ENCODE results near the gene RHOT2.
A peak's percentile ranks its signal among the peaks of the same experiment; 100 is the strongest.

Gene RHOT2

DNA sequence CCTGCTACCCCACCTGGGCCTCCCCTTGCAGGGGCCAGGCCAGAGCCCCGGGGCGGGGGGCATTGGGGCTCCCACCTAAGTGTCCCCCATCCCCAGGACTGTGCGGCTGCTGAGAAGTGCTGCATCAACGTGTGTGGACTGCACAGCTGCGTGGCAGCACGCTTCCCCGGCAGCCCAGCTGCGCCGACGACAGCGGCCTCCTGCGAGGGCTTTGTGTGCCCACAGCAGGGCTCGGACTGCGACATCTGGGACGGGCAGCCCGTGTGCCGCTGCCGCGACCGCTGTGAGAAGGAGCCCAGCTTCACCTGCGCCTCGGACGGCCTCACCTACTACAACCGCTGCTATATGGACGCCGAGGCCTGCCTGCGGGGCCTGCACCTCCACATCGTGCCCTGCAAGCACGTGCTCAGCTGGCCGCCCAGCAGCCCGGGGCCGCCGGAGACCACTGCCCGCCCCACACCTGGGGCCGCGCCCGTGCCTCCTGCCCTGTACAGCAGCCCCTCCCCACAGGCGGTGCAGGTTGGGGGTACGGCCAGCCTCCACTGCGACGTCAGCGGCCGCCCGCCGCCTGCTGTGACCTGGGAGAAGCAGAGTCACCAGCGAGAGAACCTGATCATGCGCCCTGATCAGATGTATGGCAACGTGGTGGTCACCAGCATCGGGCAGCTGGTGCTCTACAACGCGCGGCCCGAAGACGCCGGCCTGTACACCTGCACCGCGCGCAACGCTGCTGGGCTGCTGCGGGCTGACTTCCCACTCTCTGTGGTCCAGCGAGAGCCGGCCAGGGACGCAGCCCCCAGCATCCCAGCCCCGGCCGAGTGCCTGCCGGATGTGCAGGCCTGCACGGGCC lies 35.2 kb upstream of the RHOT2 start:
- no peak for DNase-seq

GRCh38 chr16:633336-634050 lies 34.4 kb upstream of the RHOT2 start:
- no peak for DNase-seq

DNA sequence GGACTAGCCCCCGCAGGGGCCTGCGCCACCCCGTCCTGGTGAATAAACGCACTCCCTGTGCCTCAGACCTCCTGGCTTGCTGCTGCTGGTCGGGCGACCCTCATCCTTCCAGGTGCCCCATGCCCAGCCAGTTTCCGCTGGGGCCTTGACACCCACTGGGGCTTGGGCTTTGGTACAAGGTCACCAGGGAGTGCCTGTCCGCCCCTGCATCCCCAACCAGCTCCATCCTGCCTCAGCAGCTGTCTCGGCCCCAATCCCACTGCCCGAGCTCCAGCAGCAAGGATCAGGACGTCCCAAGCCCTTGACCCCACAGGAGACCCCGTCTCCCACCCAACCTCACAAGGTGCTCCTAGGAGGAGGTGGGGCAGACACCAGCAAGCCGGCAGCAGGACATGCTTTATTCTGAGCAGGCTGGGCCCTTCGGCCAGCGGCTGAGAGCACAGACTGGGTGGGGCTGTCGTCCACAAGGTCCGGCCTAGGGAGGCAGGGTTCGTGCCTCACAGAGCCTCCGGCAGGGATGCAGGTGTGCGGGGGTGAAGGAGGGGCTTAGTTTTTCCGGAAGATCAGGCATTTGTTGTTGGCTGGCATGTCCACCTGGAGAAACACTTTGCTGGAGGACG lies 33.8 kb upstream of the RHOT2 start:
- no peak for DNase-seq

GRCh38 chr16:634996-635395 lies 32.9 kb upstream of the RHOT2 start:
- no peak for DNase-seq

DNA sequence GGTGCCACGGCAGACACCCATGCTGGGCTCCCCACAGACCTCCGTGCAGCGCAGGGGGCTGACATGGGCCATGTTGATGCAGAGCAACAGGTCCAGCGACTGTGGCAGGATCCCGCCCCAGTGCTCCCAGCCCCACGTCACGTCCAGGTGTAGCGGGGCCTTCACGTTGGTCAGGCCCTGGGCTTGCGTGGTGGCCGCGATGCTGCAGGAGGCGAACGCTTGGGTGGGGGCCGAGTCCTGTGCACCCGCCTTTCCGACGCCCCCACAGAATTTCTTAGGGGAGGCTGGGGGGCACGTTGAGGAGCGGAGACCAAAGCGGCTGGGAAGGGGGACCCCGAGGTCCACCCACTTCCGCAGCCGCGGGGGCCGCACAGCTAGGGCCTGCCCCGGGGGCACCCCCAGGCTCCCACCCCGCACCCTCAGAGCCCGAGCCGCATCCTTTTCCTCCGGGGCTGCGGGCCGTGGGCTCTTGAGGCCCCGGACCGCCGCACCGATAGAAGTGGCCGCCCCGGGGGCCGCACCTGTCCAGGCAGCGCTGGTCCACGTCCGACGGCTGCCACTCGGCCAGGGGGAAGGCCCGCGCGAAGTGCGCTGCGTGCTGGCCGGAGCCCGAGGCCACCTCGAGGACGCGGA lies 32.2 kb upstream of the RHOT2 start:
- DNase-seq: no peak

- DNase-seq: peak; percentile 68
Measured at GRCh38 chr16:636206-637080, 31.5 kb upstream of the RHOT2 start, which contains the start of gene METTL26. Gene METTL26, minus strand, starts transcription at chr16:636305. Its CDS starts 15 bp downstream, at chr16:636290.

DNA sequence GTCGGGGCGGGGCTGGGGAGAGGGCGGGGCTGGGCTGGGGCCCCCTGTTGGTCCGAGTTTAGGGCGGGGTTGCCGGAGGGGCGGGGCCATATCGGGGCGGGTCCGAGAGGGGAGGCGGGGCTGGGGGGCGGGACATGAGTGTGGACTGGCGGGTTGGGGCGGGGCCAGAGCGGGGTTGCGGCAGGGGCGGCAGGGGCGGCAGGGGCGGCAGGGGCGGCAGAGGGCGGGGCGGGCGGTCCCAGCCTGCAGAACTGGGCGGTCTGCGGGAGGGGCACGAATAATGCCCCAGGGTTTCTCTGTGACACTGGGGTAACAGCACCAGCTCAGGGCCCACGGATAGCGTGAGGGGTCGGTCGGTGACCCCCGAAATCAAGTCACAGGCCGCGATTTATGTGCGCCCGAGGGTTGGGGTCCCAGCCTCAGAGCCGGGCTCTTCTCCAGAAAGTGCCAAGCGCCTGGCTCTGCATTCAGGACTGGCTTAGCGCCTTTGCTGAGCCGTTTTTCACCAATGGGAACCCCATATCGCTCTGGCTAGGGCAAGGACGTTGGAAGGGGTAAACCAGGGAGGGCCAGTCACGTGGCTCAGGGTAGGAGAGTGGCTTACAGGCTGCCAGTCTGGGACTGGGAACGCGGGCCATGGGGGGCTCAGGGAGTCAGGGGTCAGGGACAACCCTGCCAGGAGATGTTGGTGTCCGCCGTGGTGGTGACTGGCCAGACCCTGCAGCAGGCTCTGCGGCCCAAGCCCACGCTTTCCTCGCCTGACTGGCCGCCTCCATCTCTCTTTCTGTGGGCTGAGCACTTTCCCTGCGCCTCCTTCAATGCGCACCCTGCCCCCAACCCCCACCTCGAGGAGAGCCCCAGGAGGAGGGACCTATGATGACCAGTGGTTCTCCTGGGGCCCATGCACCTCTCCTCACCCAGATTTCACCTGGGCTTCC lies 30.6 kb upstream of the RHOT2 start:
- no peak for DNase-seq

DNA sequence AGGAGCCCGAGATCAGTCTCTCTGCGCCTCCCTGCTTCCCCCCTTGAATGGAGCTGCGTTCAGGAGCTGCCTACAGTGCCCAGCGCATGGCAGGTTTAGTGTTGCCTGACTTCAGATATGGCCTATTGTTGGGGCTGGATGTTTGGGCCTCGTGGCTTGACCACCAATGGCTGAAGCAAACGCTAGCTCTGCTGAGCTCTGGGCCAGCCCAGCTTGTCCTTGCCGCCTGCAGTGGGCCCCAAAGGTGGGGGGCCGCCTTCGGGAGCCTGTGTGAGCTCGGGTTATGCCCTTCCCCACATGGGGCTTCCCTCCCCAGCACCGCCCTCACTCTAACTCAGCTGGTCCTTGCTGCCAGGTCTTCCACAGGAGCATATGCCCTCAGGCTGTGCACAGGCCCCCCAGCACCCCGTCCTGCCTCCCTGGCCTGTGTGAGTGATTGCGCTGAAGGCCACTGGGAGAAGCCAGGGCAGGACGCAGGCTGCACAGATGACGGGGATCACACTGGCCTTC lies 29.8 kb upstream of the RHOT2 start:
- DNase-seq: no peak

DNA sequence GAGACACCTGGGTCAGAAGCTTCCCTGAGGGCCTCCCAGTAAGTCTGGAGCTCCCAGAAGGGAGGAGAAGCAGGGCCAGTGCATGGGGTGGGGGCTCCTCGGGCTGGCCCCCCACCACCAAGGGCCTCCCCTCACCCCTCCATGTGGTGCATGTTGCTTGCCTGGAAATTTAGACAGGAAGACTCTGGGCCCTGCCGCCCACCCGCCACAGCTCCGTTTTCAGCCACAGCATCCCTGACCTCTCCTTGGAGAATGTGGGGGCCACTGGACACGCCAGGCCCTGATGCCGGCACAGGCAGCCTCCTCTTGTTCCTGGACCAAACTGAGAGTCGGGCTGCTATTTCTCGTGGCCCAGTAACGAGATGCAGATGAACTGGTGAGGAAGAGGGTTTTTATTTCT lies 29.1 kb upstream of the RHOT2 start:
- no peak for DNase-seq

DNA sequence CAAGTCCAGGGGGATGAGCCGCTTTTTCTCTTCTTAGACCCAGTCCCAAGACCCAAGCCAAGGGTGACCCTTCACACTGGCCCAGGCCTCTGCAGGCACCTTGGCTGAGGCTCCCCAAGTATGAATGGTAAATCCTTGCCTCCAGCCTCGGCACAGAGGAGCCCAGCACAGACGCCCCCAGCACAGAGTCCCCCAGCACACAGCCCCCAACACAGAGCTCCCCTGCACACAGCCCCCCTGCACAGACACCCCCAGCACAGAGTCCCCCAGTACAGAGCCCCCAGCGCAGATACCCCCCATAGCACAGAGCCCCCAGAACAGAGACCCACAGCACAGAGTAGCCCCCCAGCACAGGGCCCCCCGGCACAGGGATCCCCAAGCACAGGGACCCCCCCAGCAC lies 27.3 kb upstream of the RHOT2 start:
- DNase-seq: no peak

- peak; percentile 16 for DNase-seq
Measured at GRCh38 chr16:641326-642188, 26.4 kb upstream of the RHOT2 start, which contains the start of gene MCRIP2. Gene MCRIP2, plus strand, starts transcription at chr16:641828. Its CDS starts 164 bp downstream, at chr16:641992.

GRCh38 chr16:642189-643049 lies 25.5 kb upstream of the RHOT2 start:
- no peak for DNase-seq

- no peak for DNase-seq
Measured at GRCh38 chr16:643050-643368, 24.9 kb upstream of the RHOT2 start.

- DNase-seq: no peak
Measured at GRCh38 chr16:644556-644955, 23.4 kb upstream of the RHOT2 start.

DNA sequence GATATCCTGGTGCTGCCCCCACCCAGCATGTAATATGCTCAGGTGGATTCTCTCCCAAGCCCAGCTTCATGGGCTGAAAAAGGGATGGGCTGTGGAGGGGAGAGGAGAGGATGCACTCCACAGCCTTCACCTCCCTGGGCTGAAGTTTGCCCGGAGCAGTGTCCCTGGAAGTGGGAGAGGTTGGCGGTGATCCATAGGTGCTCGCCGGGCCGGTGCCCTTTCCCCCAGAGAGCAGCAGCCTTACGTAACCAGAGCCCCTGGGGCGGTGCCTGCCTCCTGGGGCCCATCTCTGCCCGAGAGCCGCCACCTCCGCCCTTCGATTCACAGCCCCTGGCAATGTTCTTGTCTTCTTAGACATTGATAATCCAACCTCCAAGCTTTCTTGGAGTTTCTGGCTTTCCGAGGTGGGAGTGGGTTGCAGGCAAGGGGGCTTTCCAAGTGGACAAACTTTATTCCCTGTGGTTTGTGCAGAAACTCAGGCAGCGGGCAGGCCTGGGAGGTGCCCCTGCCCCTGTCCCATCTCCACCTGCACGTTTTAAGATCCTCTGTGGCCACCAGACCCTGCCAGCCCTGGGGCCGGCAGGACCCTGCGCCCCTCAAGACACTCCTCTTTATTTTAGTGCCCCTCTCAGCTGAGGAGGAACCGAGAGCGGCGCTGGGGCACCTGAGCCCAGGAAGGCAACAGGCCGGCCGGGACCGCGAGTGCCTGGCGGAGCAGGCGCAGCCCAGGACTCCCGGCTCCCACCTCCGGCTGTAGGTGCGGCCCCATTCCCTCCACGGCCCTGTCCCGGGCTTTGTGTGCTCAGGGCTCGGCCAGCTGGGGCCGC lies 21.9 kb upstream of the RHOT2 start:
- DNase-seq: no peak

DNA sequence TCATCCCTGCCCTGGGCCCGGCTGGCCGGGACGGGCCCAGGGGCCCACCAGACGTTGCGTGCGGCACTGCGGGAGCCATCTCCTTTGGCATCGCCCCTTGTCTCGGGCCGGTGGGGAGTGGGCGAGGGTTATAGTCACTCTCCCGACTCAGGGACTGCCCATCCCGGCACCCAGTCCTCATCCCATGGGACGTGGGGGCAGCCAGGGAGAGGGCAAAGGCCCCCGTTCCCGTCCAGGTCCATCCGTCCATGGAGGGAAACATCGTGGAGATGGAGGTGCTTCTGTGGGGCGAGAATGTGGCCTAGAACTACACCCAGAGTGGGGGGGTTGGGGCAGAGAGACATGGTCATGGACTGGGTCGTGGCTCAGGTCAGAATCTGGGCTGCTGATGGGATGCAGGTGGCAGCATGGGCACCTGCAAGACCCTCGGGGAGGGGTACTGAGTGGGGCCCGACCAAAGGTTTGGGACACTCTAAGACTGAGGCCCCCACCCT lies 21.2 kb upstream of the RHOT2 start:
- no peak for DNase-seq

- no peak for DNase-seq
Measured at GRCh38 chr16:647173-647902, 20.6 kb upstream of the RHOT2 start.
